8988T (cell line): ENCODE results near the gene WWC2.
"Not testable (repeated sequence)": the region's sequence is repeated elsewhere in the genome, so short reads cannot be mapped to it uniquely, and the experiment has no call there.

Experiments
- DNase-seq: peaks from one replicate; pipeline ENCODE4 v3.0.0; 2011

WWC2 gene

DNA sequence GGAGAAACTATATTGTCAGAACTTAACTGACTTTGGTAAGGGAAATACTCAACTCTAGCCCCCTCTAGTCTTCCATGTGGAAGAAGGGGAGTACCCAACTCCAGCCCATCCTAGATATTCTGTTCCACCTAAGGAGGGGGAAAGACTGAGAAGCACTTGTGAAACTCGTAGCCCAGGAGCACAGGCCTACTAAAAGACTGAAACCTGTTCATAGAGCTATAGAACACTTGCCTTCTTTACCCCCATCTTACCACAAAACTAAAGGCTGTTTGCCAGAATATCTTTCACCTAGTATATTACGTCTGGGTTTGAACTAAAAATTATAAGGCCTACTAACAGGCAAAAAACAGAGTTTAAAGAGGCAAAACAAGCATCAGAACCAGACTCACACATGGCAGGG lies 205.5 kb downstream of the WWC2 start:
- no peak for DNase-seq

DNA sequence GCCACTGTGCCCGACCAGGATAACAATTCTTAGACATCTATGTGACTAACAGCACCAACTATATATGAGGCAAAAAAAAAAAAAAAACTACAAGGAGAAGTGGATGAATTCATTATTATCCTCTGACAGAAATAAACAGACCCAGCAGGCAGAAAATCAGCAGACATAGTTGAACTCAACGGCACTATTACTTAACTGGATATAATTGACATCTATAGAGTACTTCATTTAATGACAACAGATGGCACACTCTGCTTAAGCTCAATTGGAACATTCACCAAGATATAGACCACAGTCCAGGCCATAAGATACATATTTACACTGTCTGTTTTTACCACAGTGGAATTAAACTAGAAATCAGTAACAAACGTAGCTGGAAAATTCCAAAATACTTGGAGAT lies 207.8 kb downstream of the WWC2 start:
- DNase-seq: no peak

DNA sequence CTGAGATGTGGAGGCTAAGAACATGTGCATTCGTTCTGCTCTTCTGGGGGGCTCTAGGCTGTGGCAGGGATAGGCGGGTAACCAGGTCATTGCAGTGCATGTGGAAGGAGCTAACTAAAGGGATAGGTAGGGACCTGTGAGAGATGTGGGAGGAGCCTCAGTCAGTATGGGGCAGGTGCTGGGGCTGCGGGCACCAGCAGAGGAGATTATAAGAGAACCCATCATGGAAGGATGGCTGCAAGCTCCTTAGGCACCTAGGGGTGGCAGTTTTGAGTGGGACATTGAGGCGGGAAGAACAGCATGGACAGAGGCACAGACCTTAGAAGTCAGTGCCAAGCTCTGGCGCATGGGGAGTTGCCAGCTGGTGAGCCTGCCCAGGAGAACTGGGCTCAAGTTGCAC lies 213.8 kb downstream of the WWC2 start:
- no peak for DNase-seq

DNA sequence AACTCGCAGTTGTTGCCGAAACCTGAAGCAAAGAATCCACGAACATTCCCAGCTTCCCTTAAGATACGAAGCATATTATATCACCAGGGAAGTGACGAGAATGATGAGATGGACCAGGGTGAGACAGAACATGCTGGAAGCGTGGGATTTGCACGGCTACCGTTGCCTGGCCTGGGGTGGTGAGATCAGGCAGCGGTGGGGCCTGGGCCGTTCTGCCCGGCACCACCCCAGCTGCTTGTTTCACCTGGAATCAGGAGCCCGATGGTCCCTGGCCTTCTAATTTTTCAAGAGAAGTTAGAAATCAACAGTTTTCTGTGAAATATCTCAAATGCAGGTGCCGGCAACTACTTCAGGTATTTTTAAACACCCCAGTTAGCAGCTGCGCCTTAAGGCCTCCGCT lies 215.3 kb downstream of the WWC2 start:
- DNase-seq: no peak

DNA sequence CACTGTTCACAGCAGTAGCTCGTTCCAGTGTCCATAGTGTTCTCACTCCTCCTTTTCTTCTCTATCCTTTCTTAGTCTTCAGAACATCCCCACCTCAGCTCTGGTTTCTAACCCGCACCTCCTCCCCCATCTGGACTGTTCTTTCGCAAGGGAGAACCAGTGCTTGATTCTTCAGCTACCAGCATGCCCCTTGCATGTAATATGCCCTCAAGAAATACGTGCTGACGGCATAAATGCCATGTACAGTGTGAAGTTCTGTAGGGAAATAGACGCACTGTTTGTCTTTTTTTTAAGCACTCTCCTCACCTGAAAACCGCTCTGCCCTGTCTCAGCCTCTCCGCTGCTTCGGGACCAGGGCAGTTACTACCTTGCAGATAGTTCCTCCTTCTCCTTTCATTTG lies 215.7 kb downstream of the WWC2 start:
- DNase-seq: no peak

- DNase-seq: no peak
Observed at GRCh38 chr4:183318656-183319055, 219.6 kb downstream of the WWC2 start.

DNA sequence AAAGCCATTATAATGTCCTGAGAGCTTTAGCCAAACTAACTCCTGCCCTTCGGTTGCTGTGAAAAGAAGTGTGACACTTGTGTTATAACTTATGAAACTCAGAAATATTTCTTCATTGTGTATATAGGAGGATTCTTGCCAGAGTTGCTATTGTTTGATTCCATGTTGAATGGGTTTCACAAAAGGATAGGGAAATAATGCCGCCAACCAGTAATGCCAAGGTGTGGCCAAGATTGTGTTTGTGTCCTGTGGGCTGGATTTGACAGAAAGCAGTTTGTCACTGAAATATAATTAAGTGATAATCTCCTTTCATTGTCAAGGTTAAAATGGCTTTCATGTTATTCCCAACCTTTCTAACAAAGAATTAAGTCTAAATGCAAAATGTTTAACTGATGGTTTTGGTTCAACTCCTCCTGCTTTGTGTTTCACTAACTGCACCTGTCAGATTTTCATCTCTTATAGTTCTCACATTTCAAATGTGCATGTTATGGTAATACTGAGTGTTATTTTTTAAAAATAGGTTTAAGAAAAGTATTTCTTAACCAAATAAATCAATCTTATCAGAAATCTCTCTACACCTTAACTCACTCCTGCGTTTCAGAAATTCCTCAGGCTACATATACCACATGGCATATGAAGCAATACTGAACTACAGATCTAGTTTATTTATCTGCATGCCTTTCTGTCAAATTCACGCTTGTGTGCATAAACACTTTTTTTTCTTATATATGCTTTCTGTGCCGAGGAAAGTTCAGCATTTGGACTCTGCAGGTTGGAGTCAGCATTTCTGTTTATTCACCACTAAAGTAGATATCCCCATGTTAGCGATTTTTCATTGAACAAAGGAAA lies 221.4 kb downstream of the WWC2 start, which contains the start of gene CLDN22:
TSS of gene CLDN22 (minus strand) at position 66 of the 849 bp plus-strand sequence. CDS start at position 8, 58 bp downstream.
- no peak for DNase-seq

- DNase-seq: no peak
Observed at GRCh38 chr4:183321079-183321478, 222.0 kb downstream of the WWC2 start.

DNA sequence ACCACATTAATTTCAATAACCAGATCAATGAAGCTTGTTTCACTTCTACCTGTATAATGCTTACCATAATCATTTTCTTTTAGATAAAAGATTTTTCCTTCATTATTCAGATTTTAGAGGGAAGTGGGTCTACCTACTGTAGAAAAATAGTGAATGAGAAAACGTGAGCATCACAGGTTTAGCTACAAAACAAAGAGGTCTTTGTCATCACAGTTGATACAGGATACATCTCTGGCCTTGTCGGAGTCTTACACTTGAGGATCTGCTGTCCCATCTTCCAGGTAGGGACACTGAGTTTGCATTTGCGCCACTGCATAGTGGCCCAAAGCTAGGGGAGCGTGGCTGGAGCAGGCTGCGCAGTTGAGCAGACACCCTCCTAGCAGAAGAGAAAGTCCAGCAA lies 222.5 kb downstream of the WWC2 start:
- no peak for DNase-seq

GRCh38 chr4:183322326-183322725 lies 223.3 kb downstream of the WWC2 start, which contains the start of gene CLDN24:
Gene CLDN24, minus strand, starts transcription at chr4:183322426. Its CDS starts 0 bp downstream, at chr4:183322426.
- no peak for DNase-seq

DNA sequence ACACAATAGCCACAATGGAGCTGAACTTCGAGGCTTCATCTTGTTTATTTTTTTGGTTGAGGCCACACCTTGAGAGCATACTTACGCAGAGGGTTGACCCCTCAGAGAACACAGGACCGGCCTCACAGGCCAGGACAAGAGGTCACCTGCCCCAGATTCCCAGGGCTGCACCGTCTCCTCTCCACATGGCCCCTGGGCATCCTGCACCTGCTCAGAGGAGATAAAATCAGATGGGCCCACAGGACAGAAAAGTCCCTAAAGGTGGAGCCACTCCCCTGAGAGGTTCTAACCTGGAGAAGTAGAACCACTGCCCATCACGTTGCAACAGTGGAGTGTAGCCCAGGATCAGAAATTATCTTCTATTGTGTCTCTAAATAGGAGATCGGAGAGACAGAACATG lies 224.2 kb downstream of the WWC2 start:
- no peak for DNase-seq

DNA sequence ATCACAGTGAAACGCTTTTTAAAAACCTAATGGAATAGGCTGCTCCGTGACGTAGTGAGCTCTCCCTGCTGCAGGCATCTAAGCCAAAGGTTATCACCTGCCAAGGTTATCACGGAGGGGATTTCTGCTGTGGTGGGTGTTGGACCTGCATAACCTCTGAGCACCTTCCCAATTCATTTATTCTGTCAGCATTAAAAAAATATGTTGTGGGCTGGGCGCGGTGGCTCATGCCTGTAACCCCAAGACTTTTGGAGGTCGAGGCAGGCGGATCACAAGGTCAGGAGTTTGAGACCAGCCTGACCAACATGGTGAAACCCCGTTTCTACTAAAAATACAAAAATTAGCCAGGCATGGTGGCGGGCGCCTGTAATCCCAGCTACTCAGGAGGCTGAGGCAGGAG lies 225.0 kb downstream of the WWC2 start:
- not testable (repeated sequence) for DNase-seq

DNA sequence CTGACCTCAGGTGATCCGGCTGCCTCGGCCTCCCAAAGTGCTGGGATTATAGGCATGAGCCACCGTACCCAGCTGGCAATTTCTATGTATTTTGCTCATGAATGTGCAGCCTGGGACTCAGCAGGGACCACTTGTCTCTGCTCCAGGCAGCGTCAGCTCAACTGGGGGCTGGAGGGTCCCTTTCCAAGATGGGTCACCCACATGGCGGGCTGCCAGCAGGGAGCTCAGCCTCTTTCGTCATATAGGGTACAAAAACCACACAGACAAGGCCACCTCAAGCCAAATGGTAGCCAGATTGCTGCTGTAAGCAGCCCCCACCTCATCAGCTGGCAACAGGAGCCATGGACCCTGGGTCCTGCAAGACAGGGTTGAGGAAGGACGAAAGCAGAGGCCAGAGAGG lies 225.6 kb downstream of the WWC2 start:
- DNase-seq: no peak

DNA sequence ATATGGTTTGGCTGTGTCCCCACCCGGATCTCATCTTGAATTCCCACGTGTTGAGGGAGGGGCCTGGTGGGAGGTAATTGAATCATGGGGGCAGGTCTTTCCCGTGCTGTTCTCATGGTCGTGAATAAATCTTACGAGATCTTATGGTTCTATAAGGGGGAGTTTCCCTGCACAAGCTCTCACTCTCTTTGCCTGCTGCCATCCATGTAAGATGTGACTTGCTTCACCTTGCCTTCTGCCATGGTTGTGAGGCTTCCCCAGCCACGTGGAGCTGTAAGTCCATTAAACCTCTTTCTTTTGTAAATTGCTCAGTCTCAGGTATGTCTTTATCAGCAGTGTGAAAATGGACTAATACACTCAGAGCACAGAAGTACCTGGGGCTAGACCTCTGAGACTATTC lies 227.3 kb downstream of the WWC2 start:
- DNase-seq: not testable (repeated sequence)

DNA sequence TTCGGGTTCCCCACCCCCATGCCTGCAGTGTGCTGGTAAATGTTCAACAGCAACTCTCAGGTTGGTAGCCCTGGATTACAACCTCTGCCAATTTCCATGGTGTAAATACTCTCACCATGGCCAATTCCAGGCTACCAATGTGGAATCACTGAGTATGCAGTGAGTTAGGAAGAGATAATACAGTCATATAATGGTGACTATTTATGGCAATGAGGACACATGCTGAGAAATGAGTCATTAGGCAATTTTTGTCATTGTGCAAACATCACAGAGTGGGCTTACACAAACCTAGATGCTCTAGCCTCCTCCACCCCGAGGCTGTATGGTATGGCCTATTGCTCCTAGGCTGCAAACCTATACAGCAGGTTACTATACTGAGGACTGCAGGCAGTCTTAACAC lies 227.8 kb downstream of the WWC2 start:
- DNase-seq: no peak

GRCh38 chr4:183327827-183328226 lies 228.8 kb downstream of the WWC2 start:
- no peak for DNase-seq

GRCh38 chr4:183328832-183329231 lies 229.8 kb downstream of the WWC2 start:
- DNase-seq: no peak

DNA sequence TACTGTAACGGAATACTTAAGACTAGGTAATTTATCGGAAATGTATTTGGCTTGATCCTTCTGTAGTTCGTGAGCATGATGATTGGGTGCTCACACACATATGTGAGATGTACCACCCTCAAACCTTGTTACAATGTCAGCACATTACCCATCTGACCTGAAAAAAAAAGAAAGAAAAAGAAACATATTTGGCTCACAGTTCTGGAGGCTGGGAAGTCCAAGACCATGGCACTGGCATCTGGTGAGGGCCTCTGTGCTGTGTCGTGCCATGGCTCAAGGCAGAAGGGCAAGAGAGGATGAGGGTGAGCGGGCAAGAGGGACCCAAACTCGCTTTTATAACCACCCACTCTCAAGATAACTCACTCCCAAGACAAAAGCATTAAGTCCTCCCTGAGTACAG lies 230.2 kb downstream of the WWC2 start:
- no peak for DNase-seq

DNA sequence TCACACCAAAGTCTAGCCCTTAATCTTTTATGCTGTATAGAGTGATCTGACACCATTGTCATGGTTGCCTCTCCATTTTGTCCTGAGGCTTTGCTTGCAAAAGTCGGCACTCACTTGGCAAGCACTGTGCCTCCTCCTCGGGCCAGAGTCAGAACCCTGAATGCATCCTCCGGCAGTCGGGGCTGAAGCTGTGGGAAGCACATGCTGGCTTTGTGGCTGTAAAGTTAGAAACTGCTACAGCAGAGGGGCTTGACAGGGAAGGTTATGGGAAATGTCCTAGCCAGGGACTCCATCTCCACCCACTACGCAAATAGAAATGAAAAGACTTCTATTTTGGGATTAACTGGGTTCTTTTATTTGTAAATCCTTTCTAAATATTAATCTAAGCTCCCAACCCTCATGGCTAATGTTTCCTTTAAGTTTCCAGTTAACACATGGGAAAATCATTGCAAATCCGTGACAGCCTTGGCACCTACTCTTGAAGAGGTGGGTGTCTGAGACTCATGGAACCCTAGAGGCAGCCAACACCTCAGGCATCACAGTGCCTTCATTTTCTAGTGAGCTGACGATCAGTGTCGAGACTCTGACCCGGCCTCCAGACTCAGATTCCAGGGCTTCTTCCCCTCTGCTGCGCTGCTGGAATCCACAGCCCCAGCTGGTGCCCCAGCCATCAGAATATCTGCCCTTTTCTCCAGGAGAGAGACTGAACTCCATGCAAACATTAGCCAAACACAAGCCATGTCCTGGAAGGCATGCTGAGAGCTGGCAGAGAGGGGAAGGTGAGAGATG lies 231.1 kb downstream of the WWC2 start:
- no peak for DNase-seq

DNA sequence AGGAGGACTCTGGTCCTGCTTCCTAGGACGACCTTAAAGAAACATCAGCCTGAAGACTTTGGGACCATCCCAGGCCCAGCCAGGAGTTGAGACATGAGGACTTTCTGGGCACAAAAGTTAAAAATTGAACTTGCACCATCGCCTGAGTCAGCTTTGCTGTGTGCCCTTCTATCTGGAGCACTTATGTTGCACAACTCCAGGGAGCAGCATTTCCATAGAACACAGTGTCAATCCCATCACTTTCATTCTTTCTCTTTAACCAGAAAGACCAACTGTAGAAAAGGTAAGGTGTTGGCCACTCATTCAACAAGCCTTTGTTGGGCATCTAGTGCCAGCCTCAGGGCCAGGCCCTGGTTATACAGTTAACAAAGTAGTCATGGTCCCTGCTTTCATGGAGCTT lies 231.8 kb downstream of the WWC2 start:
- DNase-seq: no peak

DNA sequence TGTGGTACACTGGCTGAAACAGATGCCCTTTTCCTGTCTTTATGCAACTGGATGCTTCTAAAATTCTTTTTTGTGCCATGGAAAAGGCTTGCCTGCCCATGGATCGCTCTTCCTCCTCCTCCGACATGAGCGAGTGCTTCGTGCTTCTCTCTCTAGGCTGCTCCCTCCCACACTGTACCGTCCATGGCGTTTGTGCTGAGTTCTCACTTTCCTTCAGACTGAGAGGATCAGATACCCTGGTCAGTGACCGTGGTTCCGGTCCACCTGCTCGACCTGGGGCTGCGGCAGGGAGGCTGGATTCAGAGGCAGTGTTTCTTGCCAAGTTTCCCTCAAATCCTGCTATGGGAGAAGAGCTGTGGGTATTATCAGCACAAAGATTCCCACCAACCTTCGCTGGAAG lies 233.4 kb downstream of the WWC2 start:
- DNase-seq: no peak

DNA sequence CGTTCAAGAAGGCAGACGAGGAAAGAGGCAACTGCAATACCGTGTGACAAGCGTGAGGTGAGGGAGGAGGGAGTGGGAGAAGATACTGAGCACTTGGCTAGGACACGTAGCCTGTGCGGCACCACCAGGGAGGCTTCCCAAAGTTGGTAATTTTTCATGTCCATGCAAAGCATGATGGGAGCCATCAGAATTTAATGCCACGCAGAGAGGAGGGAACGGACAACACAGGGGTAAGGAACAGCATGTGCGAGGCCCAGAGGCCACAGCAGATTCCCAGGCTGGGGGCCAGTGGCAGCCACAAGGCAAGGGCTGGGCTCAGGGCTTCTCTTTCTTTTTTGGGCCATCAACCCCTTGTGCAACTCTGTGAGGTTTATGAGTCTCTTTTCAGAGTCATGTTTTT lies 234.1 kb downstream of the WWC2 start:
- no peak for DNase-seq

GRCh38 chr4:183333983-183334382 lies 234.9 kb downstream of the WWC2 start:
- DNase-seq: no peak

GRCh38 chr4:183335369-183335940 lies 236.4 kb downstream of the WWC2 start:
- DNase-seq: no peak
